Pons (tissue), 1 donor: ENCODE results near the gene OLFML2A.
"Not testable (repeated sequence)": the region's sequence is repeated elsewhere in the genome, so short reads cannot be mapped to it uniquely, and the experiment has no call there.

ENCODE experiments used
- DNase-seq: peaks from one replicate; pipeline ENCODE4 v3.0.0-alpha.2; 2016; ENCODE audit warnings: low spot score

The OLFML2A gene

DNA sequence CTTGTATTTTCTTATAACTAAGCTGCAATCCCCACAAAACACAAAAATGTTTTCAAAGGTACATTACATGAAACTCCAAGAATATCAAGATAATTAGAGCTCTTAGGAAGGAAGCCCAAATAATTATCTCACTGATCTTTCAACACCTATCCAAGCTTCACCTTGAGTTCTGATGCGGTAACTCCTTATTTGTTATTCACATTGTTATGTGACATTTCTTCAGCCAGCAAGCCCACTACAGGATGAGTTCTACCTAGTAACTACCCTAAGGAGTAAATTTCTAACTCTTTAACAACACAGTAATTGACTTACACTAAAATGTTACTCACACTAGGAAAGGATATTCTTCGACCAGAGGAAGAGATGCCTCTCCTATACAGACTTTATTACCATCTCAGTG is 15.7 kb upstream of the OLFML2A start:
- DNase-seq, result no peak

DNA sequence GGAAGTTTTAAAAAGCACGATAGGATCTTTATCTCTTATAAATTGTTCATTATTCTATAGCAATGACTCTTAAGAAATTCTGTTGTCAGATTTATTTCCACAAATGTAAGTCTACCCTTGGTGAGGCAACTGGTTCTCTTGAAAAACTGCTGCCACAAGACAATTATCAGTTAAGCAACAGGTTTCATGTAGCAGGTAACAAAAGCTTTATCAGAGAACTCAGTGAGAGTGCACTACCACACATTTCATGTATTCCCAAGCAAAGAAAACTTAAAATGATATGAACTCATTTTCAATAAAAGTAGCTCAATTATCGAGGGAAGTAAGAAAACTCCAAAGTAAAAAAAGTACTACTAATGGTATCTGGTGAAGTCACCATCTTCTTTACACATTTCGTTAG is 15.2 kb upstream of the OLFML2A start:
- no peak for DNase-seq

DNA sequence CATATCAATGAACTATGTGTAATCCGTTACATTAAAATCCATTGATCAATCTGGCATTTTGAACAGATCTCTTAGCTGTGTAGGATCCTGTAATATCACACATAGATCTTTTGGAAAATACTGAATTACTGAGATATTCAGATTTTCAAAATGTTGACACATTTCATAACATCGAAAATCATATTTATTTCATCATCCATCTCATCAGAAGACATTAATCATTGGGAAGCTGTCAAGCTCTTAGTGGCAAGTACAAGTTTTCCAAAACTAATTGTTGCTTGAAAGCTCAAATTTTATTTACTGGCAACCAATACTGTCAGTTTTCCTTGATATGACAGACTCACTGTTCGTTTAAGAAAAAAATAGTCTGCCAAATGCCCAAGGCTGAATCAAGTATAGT is 14.3 kb upstream of the OLFML2A start:
- DNase-seq, result no peak

DNA sequence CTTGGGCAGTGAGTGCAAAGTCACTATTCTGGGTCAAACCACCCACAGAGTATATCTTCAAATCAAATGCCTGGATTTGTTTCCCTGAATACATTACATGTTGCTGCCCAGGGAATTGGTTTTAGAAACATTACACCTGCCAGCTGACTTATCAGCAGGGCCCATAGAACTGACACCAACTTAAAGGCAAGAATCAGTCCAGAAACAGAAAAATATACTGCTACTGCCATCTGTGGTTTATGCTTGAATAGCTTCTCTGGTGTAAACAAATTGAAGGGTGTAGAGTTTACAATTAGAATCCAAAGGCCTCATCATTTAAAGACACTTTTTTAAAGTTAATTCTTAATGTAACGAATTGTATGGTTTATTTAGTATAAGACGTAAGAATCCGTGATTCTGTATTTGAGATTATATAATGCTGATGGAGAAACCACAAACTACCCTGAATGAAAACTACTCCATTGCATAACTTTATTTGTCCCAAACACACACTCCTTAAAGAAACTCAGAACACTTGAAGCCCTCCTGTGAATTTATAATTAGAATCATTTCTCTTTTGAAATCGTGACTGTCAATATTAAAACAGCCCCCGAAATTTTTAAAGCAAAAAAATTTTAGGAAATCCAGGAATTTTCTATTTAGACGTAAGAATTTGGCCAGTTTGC is 12.0 kb upstream of the OLFML2A start:
- DNase-seq, result peak; percentile 66

DNA sequence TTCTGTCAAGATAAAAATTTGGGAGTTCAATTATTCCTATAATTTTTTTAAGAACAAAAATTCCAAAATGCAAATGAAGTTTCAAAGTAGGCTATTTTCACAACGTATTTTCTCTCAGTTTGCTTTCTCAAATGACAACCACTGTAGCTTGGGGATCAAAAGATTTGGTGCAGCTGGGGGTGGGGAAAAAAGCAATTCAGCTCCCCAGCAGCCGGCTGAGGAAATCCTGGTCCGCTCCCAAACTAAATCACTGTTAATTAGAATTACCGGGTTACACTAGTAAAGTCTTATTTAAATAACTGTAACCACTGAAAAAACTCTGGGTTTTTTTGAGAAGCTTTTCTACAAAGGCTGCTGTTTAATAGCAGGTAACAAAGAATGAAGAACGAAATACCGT is 11.5 kb upstream of the OLFML2A start:
- no peak for DNase-seq

DNA sequence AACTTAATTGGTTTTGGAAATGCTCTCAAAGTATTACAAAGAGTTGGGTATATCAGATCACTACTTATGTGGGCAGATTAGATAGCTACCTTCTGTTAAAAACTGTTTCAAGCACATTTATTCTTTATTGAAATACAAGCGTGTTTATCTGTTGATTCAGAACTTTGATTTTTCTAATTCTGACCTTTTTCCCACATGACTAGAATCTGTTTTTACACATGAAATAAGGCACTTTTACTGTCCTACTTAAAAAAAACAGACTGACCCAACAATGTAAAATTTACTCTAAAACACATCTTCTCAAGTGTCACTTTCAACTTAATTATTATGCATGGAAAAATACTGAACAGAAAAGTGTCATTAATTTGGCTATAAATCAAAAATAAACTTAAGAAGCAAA is 10.6 kb upstream of the OLFML2A start:
- no peak for DNase-seq

DNA sequence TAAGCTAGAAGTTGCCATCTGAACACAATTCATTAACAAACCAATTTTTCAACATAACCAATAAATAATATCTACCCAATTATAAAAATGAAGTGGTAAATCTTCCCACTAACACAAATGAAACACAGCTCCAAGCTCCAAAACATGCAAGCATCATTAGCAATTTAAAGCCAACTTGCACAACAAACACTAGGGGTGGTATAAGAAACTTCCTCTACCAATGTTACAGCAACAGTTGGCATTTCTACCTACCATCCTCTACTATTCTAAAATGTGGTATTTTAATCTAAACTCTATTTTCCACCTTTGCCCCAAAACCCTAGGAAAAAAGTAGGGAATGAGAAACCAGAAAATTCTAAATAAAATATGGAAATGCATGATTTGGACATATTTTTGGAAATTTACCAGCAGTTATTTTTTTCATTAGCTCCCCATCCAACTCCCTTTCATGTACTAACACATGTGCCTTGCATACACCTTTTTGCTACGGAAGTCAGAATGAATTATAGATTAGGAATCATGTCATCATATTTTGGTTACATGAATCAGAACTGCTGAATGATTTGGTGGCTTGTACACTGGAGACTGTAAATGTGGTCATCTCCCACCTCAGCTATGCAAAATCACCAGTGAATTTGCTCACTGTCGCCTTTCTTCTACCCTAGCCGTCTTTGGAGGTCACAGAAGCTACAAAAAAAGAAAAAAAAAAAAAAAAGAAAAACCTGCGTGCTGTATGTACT is 9.9 kb upstream of the OLFML2A start:
- no peak for DNase-seq

DNA sequence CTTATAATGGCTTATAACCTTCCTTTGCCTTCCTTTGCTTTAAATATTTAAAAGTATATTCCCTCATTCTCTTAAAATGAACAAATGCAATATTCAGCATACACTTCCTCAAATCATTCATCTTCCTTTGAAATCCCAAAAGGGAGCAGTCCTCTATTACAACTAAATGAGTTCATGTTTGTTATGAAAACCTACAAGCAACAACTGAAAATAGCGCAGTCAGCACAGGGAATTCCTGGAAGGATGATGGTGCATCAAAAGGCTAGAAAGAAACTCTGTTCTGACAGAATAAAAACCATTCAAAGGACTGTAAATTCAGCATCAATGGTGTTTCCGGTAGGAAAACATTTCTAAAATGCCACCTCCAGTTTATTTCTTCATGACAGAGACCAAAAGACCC is 9.1 kb upstream of the OLFML2A start:
- DNase-seq, result no peak

DNA sequence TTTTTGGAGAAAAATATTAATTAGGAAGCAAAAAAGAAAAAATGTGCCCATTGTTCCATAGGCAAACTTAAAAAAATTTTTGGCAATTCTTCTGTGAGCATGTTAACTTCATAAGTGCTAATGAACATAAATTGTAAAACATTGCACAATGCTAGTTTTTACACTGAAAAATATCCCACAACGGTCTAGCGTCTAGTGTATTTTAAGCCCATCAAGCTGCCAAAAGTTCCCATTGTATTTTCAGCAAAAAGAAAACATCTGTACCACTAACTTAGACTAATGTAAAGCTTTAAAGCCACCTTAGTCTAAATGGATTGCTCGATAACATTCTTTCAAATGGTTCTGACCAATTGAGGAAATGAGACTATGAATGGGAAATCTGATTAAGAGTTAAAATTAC is 8.6 kb upstream of the OLFML2A start:
- DNase-seq, result no peak

DNA sequence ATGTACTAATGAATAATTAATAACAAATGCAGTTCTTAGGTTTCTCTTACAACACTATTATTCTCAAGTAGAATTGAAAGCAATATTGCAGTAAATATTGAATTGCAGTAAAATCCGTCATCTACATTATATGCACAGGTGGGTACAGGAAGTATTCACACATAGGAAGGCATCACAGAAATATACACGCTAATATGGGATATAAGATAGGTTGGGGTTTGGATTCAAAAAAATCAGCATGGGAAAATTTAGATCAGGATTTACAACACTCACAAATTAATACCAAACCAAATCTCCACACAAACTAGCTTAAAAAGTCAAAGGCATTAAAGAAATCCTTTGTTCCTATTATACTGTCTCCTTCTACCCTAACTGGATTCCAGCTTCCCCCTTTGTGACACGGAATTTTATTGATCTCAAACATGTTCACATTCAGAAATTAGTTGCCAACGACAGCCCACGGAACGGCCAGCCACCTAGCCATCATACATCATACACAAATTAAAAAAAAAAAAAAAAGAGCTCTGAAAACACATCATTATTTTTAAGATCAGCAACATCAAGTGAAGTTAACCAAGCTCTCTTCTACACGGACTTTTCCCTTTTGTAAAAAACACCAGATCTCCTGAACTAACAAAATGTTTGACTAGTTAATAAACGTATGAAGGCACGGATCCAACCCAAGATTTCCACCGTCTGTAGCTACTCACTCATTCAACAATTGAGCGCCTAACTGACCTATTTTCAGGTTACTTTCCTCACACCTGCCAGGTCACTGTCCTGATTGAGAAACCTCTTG is 8.0 kb upstream of the OLFML2A start:
- no peak for DNase-seq

DNA sequence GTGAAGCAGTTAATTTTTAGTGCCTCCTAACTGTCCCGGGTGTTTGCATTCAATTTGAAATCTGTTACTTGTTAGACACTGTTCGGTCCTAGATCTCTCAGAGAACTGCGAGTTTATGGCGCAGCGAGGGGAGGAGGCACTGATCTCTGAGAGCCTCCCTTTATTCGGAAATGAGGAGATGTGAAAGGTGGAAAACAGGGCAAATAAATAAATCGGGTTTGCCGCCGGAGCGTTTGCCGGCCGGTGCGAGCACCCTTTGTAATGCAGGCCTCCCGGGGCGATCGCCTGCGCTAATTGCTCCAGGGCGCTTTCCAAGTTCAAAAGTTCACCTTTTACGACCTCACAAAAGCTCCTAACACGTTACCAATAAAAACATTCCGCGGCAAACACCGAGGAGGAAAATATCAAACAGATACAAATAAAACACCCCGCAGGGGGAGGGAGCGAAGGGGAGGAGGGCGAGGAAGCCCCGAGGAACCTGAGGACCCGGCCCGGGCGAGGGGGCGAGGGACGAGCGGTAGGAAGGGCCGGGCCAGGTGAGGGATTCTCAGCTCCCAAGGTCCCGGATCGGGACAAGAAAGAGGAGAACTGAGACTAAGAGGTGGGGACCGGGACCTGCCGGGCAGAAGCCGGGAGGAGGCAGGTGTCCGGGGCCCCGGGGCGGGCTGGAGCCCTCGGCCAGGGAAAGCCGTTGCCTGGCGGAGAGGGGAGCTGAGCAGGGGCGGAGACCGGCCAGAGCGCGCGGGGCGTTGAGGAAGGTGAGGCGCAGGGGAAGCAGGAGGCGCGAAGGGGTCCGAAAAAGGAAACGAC is 7.2 kb upstream of the OLFML2A start:
- DNase-seq, result no peak

DNA sequence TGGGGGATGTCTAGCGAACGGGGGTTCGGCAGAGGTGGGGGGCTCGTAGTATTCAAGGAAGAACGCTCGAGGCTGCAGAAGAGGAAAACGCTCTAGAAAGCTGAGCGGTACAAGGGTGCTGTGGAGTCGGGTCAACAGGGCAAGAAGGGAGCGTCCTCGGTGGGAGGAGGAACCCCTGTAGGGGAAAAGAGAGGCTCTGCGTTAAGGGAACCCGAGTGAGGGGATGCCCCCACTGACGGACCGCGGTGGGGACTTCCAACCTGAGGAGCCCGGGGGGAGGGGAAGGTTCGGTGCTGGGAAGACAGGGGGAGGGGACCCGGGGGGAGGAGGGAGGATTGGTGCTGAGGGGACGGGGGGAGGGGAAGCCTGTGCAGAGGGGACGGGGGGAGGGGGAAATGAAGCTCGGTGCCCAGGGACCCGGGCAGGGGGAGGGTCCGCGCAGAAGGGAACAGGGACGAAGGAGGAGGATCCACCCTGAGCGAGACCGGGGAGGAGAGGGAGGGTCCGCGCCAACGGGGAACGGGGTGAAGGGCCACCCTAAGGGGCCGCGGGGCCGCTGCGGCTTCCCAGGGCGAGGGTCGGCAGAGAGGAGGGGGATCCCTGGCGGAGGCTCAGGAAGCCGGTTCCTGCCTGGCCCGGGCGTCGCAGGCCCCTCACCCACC is 6.4 kb upstream of the OLFML2A start:
- no peak for DNase-seq

DNA sequence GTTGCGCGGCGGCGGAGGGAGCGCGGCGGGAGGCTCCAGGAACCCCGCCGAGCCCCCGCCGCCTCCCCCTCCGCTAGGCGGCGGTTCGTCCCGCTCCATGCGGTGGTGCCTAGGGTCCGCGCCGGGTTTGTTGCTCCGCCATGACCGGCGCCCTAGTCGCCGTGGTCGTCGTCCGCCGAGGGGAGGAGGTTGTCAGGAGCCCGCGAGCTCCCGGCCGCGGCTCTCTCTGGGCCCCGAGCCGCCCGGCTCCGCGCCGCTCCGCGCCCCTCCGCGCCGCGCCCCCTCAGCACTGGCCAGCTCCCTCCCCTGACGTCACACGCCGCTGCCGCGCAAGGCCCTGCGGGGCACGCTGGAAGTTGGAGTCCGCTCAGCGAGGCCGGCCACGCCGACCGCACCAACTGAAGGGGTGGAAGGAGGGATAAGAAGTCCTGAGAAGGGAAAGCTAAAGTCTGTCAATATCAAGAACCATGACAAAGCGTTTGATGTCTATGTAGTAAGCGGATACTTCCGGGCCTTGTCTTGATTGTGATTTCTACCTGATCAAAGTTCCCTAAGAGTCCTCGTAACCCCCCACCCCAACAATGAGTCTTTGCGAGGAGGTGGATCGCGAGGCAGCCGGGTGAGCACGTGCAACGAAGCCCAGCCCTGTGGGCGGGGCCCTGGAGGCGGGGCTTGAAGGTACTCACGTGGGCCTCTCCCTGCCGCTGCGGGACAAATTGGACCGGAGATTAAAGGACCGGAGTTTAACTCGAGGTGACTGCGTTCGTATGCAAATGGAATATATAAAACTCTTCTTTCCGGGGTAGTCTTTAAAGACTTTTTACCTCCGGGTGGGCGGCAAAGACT is 5.7 kb upstream of the OLFML2A start, which contains the start of gene NR6A1:
Gene NR6A1, minus strand, starts transcription at position 291 of the 846 bp plus-strand sequence.
- peak; percentile 96 for DNase-seq

DNA sequence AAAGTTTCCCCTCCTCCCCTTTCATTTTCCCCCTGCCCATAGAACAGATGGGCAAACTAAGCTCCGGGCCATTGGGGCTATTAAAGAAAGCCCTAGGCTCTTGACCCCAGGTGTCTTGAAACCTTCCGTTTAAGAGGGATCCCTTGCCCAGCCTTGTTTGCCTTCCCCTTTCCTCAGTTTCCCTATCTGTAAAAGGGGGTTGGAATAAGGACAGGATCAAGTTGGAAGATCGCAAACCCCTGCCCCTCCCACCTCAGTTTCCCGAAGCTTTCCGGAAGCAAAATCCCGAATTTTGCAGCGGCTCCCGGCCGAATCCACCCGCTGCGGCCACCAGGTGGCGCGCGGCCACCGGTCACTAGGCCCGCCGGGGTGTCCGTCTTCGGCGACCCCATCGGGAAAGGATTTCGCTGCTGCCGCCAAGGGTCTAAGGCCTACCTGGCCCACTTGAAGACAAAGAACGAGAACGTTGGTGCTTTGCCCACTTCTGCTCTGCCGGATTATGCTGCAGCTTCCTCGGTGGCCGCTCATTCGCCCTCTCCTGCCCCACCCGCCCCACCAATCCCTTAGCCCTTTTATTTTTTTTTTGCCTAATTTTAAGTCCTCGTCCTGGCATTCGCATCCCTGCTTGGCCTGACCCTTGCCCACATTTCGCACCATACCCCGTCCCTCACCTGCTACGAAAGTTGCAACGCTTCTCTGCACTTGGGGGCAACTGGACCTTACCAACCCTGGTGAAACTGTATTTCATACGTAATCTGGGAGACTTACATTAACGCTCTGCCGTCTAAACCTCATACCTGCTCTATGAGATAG is 4.9 kb upstream of the OLFML2A start:
- DNase-seq, result no peak

DNA sequence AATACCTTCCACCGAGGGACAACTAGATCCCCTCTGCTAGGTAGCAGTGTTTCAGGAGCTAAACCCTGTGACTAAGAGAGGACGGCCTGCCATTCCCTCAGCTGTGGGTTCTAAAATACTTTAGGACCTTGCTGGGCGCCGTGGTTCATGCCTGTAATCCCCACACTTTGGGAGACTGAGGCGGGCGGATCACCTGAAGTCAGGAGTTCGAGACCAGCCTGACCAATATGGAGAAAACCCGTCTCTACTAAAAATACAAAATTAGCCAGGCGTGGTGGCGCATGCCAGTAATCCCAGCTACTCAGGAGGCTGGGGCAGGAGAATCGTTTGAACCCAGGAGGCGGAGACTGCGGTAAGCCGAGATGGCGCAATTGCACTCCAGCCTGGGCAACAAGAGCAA is 4.1 kb upstream of the OLFML2A start:
- not testable (repeated sequence) for DNase-seq

DNA sequence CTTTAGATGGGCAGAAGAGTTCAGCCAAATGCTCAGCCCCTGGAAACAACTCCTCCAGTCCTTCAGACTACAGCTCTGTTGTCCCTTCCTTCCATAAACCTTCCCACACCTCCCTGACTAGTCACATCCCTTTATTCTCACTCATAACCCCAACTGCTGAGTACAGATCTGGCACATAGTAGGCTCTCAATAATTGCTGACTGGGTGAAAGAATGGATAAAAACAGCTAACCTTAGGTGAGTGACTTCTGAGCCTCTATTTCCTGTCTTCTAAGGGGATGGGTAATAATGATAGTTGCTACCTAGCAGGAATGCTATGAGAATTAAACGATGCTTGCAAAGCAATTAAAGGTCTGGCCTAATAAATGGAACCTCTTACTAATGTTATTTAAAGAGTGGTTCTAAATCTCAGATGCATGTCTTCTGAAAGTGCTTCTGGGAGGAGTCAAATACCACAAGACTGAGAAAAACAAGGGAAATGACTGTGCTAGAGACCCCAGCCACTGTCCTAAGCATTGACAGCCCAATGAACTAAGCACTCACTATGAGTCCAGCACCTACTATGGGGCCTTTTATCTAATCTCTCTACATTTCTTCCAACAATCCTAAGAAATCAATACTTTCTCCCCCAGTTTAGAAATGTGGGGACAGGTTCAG is 3.3 kb upstream of the OLFML2A start:
- DNase-seq, result no peak

DNA sequence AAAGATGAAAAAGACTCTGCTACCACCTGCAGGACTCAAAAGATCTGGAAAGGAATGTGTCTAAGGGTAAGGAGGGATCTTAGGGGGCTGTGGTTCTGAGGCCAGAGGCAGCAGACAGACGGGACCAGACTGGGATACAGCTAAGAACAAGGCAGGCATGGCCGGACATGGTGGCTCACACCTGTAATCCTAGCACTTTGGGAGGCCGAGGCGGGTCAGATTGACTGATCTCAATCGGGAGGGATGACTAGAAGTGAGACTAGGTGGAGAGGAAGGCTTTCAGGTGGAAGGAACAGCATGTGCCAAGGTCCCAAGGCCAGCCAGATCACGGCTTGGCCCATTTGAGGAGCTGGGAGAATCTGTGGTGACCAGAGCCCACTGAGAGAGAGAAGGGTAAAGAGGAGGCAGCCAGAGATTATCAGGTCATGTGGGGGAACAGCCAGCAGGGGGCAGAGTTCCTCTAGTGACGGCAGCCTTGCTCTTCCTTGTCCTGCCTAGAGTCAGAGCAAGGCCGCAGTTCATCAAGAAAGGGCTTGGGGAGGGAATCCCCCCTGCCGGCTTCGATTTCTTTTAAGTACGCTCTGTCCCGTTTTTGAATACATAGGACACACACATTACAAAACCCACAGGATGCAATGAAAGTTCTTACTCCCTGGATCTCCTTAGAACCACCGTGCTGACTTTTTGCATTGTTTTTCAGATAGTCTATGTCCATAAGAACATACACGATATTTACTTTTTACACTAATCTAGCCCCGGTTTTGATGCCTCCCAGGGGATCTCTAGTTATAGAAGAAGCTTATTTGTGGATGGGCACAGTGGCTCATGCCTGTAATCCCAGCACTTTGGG is 2.6 kb upstream of the OLFML2A start:
- peak; percentile 77 for DNase-seq

DNA sequence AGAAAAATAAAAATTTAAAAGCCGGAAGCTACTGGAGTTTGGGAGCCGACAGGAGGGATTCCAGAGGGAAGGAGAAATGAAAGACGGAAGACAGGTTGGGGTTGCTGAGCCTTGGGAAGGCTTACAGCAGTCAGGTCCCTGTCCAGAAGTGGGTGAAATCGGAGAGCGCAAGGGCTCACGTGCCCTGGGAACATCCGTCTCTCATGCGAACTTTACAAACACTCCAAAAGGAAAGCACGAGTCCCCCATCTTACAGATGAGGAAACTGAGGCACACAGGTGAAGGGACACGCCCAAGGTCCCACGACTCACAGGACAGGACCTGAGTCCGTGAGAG is 347 bp upstream of the OLFML2A start:
- DNase-seq, result no peak
